B cell (primary cell): ENCODE results near the gene LARGE1. TPM values are rescaled to one million over a fixed set of nuclear protein-coding genes. Genes with fewer than 3 reads are reported as not detected.

Experiments
- ATAC-seq: fragments of 200-7000 bp; cut with Tn5 transposase; one replicate; pipeline ENCODE4 v1.10.0; 2021; ENCODE audit warnings: low read depth, mild to moderate bottlenecking, moderate number of reproducible peaks, moderate library complexity
- CTCF ChIA-PET: fragments of 350-600 bp; sonication (Branson Sonifier 250); formaldehyde crosslinking; loops from one replicate; lab custom pipeline; 2021; ENCODE audit warnings: antibody characterized with exemption, inconsistent platforms; lab: Charles Lee
- POLR2A ChIA-PET: fragments of 350-600 bp; sonication (Branson Sonifier 250); formaldehyde crosslinking; loops from one replicate; lab custom pipeline; 2021; ENCODE audit warnings: antibody characterized with exemption; lab: Charles Lee
- DNase-seq: peaks from one replicate; pipeline ENCODE4 v3.0.0; 2013
- H2AFZ ChIP-seq: 2 replicates; pipeline ENCODE4 v1.6.1; 2012; ENCODE audit warnings: mild to moderate bottlenecking, low read depth, low read length; ENCODE audit not compliant: insufficient read depth, poor library complexity, severe bottlenecking
- H3K27ac ChIP-seq, 2 donors: 1 replicate in 1 of 2; 2 replicates in 1 of 2; pipeline ENCODE4 v1.5.1; 2012 to 2013; ENCODE audit warnings: low read length in 2 of 2, mild to moderate bottlenecking in 2 of 2, moderate library complexity in 1 of 2
- H3K27me3 ChIP-seq, 4 experiments: fragments of 200-600 bp in 1 of 4; sonication (generic) in 1 of 4; replicated peaks in 1 of 4; 1 replicate in 2 of 4; 2 replicates in 2 of 4; pipeline versions ENCODE4 v1.6.1 to v1.7.0; 2013 to 2016; ENCODE audit warnings: low read length in 3 of 4, mild to moderate bottlenecking in 2 of 4, mixed read lengths in 1 of 4, moderate library complexity in 1 of 4; ENCODE audit not compliant: insufficient read depth in 4 of 4, control insufficient read depth in 3 of 4; ENCODE audit errors: control extremely low read depth in 1 of 4
- H3K36me3 ChIP-seq, 2 experiments: replicated peaks in 1 of 2; 1 replicate in 1 of 2; 2 replicates in 1 of 2; pipeline versions ENCODE4 v1.6.1 to v1.7.1; 2013; ENCODE audit warnings: low read length in 1 of 2; ENCODE audit not compliant: insufficient read depth in 2 of 2, control insufficient read depth in 1 of 2; ENCODE audit errors: control extremely low read depth in 1 of 2, extremely low read depth in 1 of 2
- H3K4me1 ChIP-seq, 2 donors: fragments of 200-600 bp in 1 of 2; sonication (generic) in 1 of 2; 1 replicate in 1 of 2; 2 replicates in 1 of 2; pipeline versions ENCODE4 v1.5.1 to v1.6.1; 2013 to 2017; ENCODE audit warnings: low read length in 2 of 2; ENCODE audit not compliant: control insufficient read depth in 2 of 2, insufficient read depth in 2 of 2
- H3K4me2 ChIP-seq: replicated peaks from 2 replicates; pipeline ENCODE3; 2012; ENCODE audit warnings: mild to moderate bottlenecking, low read depth, low read length; ENCODE audit not compliant: poor library complexity, severe bottlenecking
- H3K4me3 ChIP-seq, 5 experiments: fragments of 200-600 bp in 1 of 5; sonication (generic) in 1 of 5; 1 replicate in 3 of 5; 2 replicates in 2 of 5; pipeline versions ENCODE4 v1.5.1 to v1.7.0; 2011 to 2016; ENCODE audit warnings: low read length in 4 of 5, mild to moderate bottlenecking in 4 of 5, low read depth in 2 of 5, control low read depth in 1 of 5, moderate library complexity in 1 of 5; ENCODE audit not compliant: insufficient read depth in 1 of 5; ENCODE audit errors: control extremely low read depth in 1 of 5, extremely low read depth in 1 of 5
- H3K79me2 ChIP-seq: fragments of 200-600 bp; sonication (generic); one replicate; pipeline ENCODE4 v1.6.0; 2016; ENCODE audit warnings: low read length; ENCODE audit not compliant: control insufficient read depth, insufficient read depth
- H3K9ac ChIP-seq: fragments of 200-600 bp; sonication (generic); 2 replicates; pipeline ENCODE4 v1.6.1; 2017; ENCODE audit warnings: mild to moderate bottlenecking, low read length, moderate library complexity
- H3K9me3 ChIP-seq, 3 donors: one replicate each; pipeline versions ENCODE4 v1.6.1 to v1.7.1; 2013; ENCODE audit warnings: low read length in 2 of 3; ENCODE audit not compliant: control insufficient read depth in 2 of 3, insufficient read depth in 1 of 3; ENCODE audit errors: control extremely low read depth in 1 of 3
- H4K20me1 ChIP-seq: 2 replicates; pipeline ENCODE4 v1.6.0; 2012; ENCODE audit warnings: mild to moderate bottlenecking, low read length; ENCODE audit not compliant: insufficient read depth, control insufficient read depth, poor library complexity, severe bottlenecking
- H3K27ac Mint-ChIP-seq: one replicate; pipeline ENCODE4 v1.8.0; 2021; ENCODE audit warnings: mixed read lengths
- H3K27me3 Mint-ChIP-seq: one replicate; pipeline ENCODE4 v1.8.0; 2021; ENCODE audit warnings: mixed read lengths
- H3K4me1 Mint-ChIP-seq: one replicate; pipeline ENCODE4 v1.8.0; 2021; ENCODE audit warnings: mixed read lengths
- H3K4me3 Mint-ChIP-seq: one replicate; pipeline ENCODE4 v1.8.0; 2021; ENCODE audit warnings: mixed read lengths
- H3K9me3 Mint-ChIP-seq: one replicate; pipeline ENCODE4 v1.8.0; 2022; ENCODE audit warnings: mixed read lengths; ENCODE audit not compliant: insufficient read depth
- CTCF ChIP-seq: fragments of 200-600 bp; IDR thresholded peaks from one replicate; pipeline ENCODE4 v1.8.0; 2022; ENCODE audit warnings: antibody characterized with exemption, mild to moderate bottlenecking
- EZH2 ChIP-seq: IDR thresholded peaks from 2 replicates; pipeline ENCODE4 v1.6.1; 2012; ENCODE audit warnings: borderline replicate concordance, low read depth, mild to moderate bottlenecking, moderate library complexity, low read length; ENCODE audit not compliant: insufficient read depth, poor library complexity, severe bottlenecking
- WGBS: methylation state at CpG from one replicate; pipeline ENCODE4 v1.1.5; 2013; ENCODE audit warnings: missing lambda C conversion rate; ENCODE audit not compliant: insufficient coverage; 5-methylcytosine and 5-hydroxymethylcytosine counted together
- intact Hi-C: fragments of 100-400 bp; cut with micrococcal nuclease; formaldehyde crosslinking; loops from one replicate; pipeline ENCODE4 v1.10.0; 2022
- polyA plus RNA-seq: library from polyadenylated mRNA; depleted of rRNA; stranded (reverse); fragments of >200 nt; gene quantifications from 2 replicates; pipeline ENCODE4 v1.2.3, GENCODE V29; 2012
- total RNA-seq, 2 donors: library from RNA; stranded (reverse); fragments of 120-200 nt in 1 of 2; gene quantifications; 1 replicate in 1 of 2; 2 replicates in 1 of 2; pipeline versions ENCODE4 v1.2.3 to v1.2.4, GENCODE V29; 2013 to 2022

LARGE1 gene
- total and polyA plus RNA-seq, 2 donors (not counting 1 experiment from before 2014, with no cell fraction given) = 20.7 to 82.0 TPM

- Histone ChIP-seq H3K79me2 (peaks cover 40% of the 10 kb centered on the region), H3K4me3 (no peak overlapping the region), H3K36me3 (no peaks in the 10 kb centered on the region), H4K20me1 (peaks cover 25% of the 10 kb centered on the region), H3K27ac (peak overlapping the region in 1 of 2 donors; percentile 64), H3K27me3 (no peaks in the 10 kb centered on the region), H2AFZ (no peak overlapping the region), H3K4me2 (no peak overlapping the region), H3K4me1 (peaks cover 20 to 29% of the 10 kb centered on the region in 2 donors), H3K9me3 (peaks cover 0 to 3% (median 0%) of the 10 kb centered on the region in 3 donors), H3K9ac (no peak overlapping the region)
- ATAC-seq (no peak), DNase-seq (no peak)
- Mint-ChIP-seq H3K9me3 (peaks cover 3% of the 10 kb centered on the region), H3K4me3 (no peak overlapping the region), H3K27ac (peak overlapping the region; percentile 56), H3K4me1 (peaks cover 31% of the 10 kb centered on the region), H3K27me3 (no peaks in the 10 kb centered on the region)
- TF ChIP-seq EZH2 = no peak
- no peak for TF ChIP-seq CTCF
- intact Hi-C loops = loop anchor here (5.0 kb wide), 1 partner anchor 33 kb away; no protein-coding TSS in a partner anchor
- 98% methylated on average over 9 of the region's 11 CpGs for WGBS
- CTCF ChIA-PET = interaction anchor here (0.7 to 1.1 kb wide), 2 partner anchors 201 to 286 kb away, joined by 3 to 5 read pairs; no protein-coding TSS in a partner anchor
- POLR2A ChIA-PET = no interaction called here
Measured at GRCh38 chr22:33854724-33855123, 65.6 kb downstream of the LARGE1 start.
